Stimulated activated CD8-positive, alpha-beta memory T cell treated with anti-CD3 and anti-CD28 coated beads, Interleukin-2, amount 100 ng/mL, for 48 hours (primary cell): ENCODE measurements around the gene ARHGEF37.
"Not testable (repeated sequence)": the region's sequence is repeated elsewhere in the genome, so short reads cannot be mapped to it uniquely, and the experiment has no call there.

ENCODE experiments used
- DNase-seq, 2 donors: peaks; one replicate each; pipeline ENCODE4 v3.0.0-alpha.2; 2020; ENCODE audit warnings: low read depth in 2 of 2

The ARHGEF37 gene

GRCh38 chr5:149647334-149647733 is 66.0 kb downstream of the ARHGEF37 start:
- DNase-seq = no peak

GRCh38 chr5:149648464-149649393 is 67.4 kb downstream of the ARHGEF37 start:
- DNase-seq = not testable (repeated sequence)

GRCh38 chr5:149649730-149650129 is 68.4 kb downstream of the ARHGEF37 start:
- not testable (repeated sequence) for DNase-seq

GRCh38 chr5:149651686-149652085 is 70.4 kb downstream of the ARHGEF37 start:
- no peak for DNase-seq

GRCh38 chr5:149652697-149653096 is 71.4 kb downstream of the ARHGEF37 start:
- no peak for DNase-seq

GRCh38 chr5:149654231-149654630 is 72.9 kb downstream of the ARHGEF37 start:
- DNase-seq = no peak

- DNase-seq = no peak
Measured at GRCh38 chr5:149654883-149655505, 73.7 kb downstream of the ARHGEF37 start.

GRCh38 chr5:149656576-149657182 is 75.4 kb downstream of the ARHGEF37 start:
- DNase-seq = no peak

GRCh38 chr5:149657324-149657723 is 76.0 kb downstream of the ARHGEF37 start:
- no peak for DNase-seq

- DNase-seq = no peak
Measured at GRCh38 chr5:149658299-149658698, 77.0 kb downstream of the ARHGEF37 start.

- no peak for DNase-seq
Measured at GRCh38 chr5:149664083-149664482, 82.8 kb downstream of the ARHGEF37 start.

GRCh38 chr5:149664666-149665415 is 83.5 kb downstream of the ARHGEF37 start:
- DNase-seq = no peak

- no peak for DNase-seq
Measured at GRCh38 chr5:149665416-149666175, 84.3 kb downstream of the ARHGEF37 start.

GRCh38 chr5:149666212-149666852 is 85.0 kb downstream of the ARHGEF37 start:
- DNase-seq = no peak

GRCh38 chr5:149667084-149667828 is 86.0 kb downstream of the ARHGEF37 start:
- DNase-seq = no peak

- no peak for DNase-seq
Measured at GRCh38 chr5:149667829-149668330, 86.6 kb downstream of the ARHGEF37 start.

GRCh38 chr5:149669273-149669672 is 88.0 kb downstream of the ARHGEF37 start:
- DNase-seq = not testable (repeated sequence)

GRCh38 chr5:149671544-149671943 is 90.2 kb downstream of the ARHGEF37 start:
- DNase-seq = no peak

GRCh38 chr5:149672701-149673476 is 91.6 kb downstream of the ARHGEF37 start:
- DNase-seq = no peak
